Measurements from ENCODE around the gene ZNF346.
"Not testable (repeated sequence)": the region's sequence is repeated elsewhere in the genome, so short reads cannot be mapped to it uniquely, and the experiment has no call there.

ZNF346 gene

DNA sequence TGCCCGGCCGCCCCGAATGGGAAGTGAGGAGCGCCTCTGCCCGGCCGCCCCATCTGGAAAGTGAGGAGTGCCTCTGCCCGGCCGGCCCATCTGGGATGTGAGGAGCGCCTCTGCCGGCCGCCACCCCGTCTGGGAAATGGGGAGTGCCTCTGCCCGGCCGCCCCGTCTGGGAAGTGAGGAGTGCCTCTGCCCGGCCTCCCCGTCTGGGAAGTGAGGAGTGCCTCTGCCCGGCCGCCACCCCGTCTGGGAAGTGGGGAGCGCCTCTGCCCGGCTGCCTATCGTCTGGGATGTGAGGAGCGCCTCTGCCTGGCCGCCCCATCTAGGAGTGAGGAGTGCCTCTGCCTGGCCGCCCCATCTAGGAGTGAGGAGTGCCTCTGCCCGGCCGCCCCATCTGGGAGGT lies 38.3 kb upstream of the ZNF346 start:
- H3K4me3 ChIP-seq (ENCODE audit: low read depth in 1 of 2, low read length in 2 of 2); DNase-seq; H3K4me2 ChIP-seq (ENCODE audit: insufficient read depth, low read length); H3K9ac ChIP-seq (ENCODE audit: low read depth, low read length); H3K9me3 ChIP-seq (ENCODE audit: insufficient read depth, low read length, severe bottlenecking); H3K27ac ChIP-seq (ENCODE audit: low read length); ATAC-seq (ENCODE audit: insufficient read depth, low read depth); H2AFZ ChIP-seq (ENCODE audit: low read depth, low read length); H3K27me3 ChIP-seq (ENCODE audit: insufficient read depth, low read length, poor library complexity): not testable (repeated sequence)
- Histone ChIP-seq H3K79me2 (ENCODE audit: insufficient read depth, low read length) (peaks cover 81% of the 10 kb centered on the region), H4K20me1 (ENCODE audit: insufficient read depth, low read length) (peaks cover 13% of the 10 kb centered on the region; the same call in 1 of the 2 replicates), H3K36me3 (ENCODE audit: insufficient read depth, low read length) (peaks cover 49% of the 10 kb centered on the region), H3K4me1 (ENCODE audit: insufficient read depth, low read length) (peaks cover 14% of the 10 kb centered on the region)

DNA sequence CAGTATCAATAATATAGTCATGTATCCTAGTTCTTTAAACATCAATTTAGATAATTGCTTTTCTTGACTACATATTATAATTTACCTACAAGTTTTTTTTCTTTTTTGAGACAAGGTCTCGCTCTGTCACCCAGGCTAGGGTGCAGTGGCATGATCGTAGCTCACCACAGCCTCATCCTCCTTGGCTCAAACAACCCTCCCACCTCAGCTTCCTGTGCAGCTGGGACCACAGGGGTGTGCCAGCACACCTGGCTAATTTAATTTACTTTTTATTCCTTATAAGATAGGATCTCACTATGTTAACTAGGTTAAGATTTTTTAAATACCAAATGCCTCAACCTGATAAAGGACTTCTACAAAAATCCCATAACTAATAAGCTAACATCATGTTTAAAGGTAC lies 37.0 kb upstream of the ZNF346 start:
- H3K27me3 ChIP-seq (ENCODE audit: insufficient read depth, low read length, poor library complexity), result no peaks in the 10 kb centered on the region
- peaks cover 14% of the 10 kb centered on the region for H3K4me1 ChIP-seq (ENCODE audit: insufficient read depth, low read length)
- H3K4me2 ChIP-seq (ENCODE audit: insufficient read depth, low read length), result no peak overlapping the region
- H3K4me3 ChIP-seq (ENCODE audit: low read depth in 1 of 2, low read length in 2 of 2), result no peak overlapping the region
- ATAC-seq (ENCODE audit: insufficient read depth, low read depth), result peak; percentile 96
- no peaks in the 10 kb centered on the region for H3K9me3 ChIP-seq (ENCODE audit: insufficient read depth, low read length, severe bottlenecking)
- peaks cover 88% of the 10 kb centered on the region for H3K79me2 ChIP-seq (ENCODE audit: insufficient read depth, low read length)
- H2AFZ ChIP-seq (ENCODE audit: low read depth, low read length), result no peak overlapping the region
- H4K20me1 ChIP-seq (ENCODE audit: insufficient read depth, low read length), result peaks cover 19% of the 10 kb centered on the region; the same call in 1 of the 2 replicates
- TF ChIP-seq EZH2 (IDR thresholded peaks at IDR 0.05; ENCODE audit: borderline replicate concordance, low read depth, low read length, severe bottlenecking), result no peak
- TF ChIP-seq CTCF (IDR thresholded peaks at IDR 0.05; ENCODE audit: borderline replicate concordance, extremely low read depth, low read length, poor library complexity, severe bottlenecking), result no peak
- peak; percentile 65 for DNase-seq
- no peak overlapping the region for H3K9ac ChIP-seq (ENCODE audit: low read depth, low read length)
- H3K36me3 ChIP-seq (ENCODE audit: insufficient read depth, low read length), result peaks cover 37% of the 10 kb centered on the region
- no peak overlapping the region for H3K27ac ChIP-seq (ENCODE audit: low read length)

- no peak overlapping the region for H2AFZ ChIP-seq (ENCODE audit: low read depth, low read length)
- peaks cover 30% of the 10 kb centered on the region for H3K36me3 ChIP-seq (ENCODE audit: insufficient read depth, low read length)
- no peak overlapping the region for H3K27ac ChIP-seq (ENCODE audit: low read length)
- no peak overlapping the region for H3K4me3 ChIP-seq (ENCODE audit: low read depth in 1 of 2, low read length in 2 of 2)
- H3K9ac ChIP-seq (ENCODE audit: low read depth, low read length), result no peak overlapping the region
- H3K4me2 ChIP-seq (ENCODE audit: insufficient read depth, low read length), result no peak overlapping the region
- ATAC-seq (ENCODE audit: insufficient read depth, low read depth) (no peak), DNase-seq (no peak)
- H3K4me1 ChIP-seq (ENCODE audit: insufficient read depth, low read length), result peaks cover 14% of the 10 kb centered on the region
- TF ChIP-seq EZH2 (IDR thresholded peaks at IDR 0.05; ENCODE audit: borderline replicate concordance, low read depth, low read length, severe bottlenecking) (no peak), CTCF (IDR thresholded peaks at IDR 0.05; ENCODE audit: borderline replicate concordance, extremely low read depth, low read length, poor library complexity, severe bottlenecking) (no peak)
- H4K20me1 ChIP-seq (ENCODE audit: insufficient read depth, low read length), result peaks cover 21% of the 10 kb centered on the region; the same call in 1 of the 2 replicates
- H3K27me3 ChIP-seq (ENCODE audit: insufficient read depth, low read length, poor library complexity), result no peaks in the 10 kb centered on the region
- H3K79me2 ChIP-seq (ENCODE audit: insufficient read depth, low read length), result peaks cover 88% of the 10 kb centered on the region
- H3K9me3 ChIP-seq (ENCODE audit: insufficient read depth, low read length, severe bottlenecking), result no peaks in the 10 kb centered on the region
Measured at GRCh38 chr5:176986280-176986679, 36.2 kb upstream of the ZNF346 start.

DNA sequence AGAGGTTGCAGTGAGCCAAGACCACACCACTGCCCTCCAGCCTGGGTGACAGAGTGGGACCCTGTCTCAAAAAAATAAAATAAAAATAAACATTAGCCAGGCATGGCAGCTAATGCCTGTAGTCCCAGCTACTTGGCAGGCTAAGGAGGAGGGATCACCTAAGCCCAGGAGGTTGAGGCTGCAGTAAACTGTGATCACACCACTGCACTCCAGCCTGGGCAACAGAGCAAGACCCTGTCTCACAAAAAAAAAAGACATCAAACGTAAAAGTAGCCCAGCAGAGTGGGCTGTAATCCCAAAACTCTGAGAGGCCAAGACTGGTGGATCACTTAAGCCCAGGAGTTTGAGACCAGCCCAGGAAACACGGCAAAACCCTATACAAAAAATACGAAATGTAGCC lies 34.9 kb upstream of the ZNF346 start:
- Histone ChIP-seq H2AFZ (ENCODE audit: low read depth, low read length) (no peak overlapping the region), H3K4me2 (ENCODE audit: insufficient read depth, low read length) (no peak overlapping the region), H3K27ac (ENCODE audit: low read length) (no peak overlapping the region), H3K9ac (ENCODE audit: low read depth, low read length) (no peak overlapping the region), H3K9me3 (ENCODE audit: insufficient read depth, low read length, severe bottlenecking) (no peaks in the 10 kb centered on the region), H4K20me1 (ENCODE audit: insufficient read depth, low read length) (peaks cover 30% of the 10 kb centered on the region; the same call in 1 of the 2 replicates), H3K4me3 (ENCODE audit: low read depth in 1 of 2, low read length in 2 of 2) (no peak overlapping the region), H3K4me1 (ENCODE audit: insufficient read depth, low read length) (peaks cover 14% of the 10 kb centered on the region), H3K79me2 (ENCODE audit: insufficient read depth, low read length) (peaks cover 89% of the 10 kb centered on the region), H3K36me3 (ENCODE audit: insufficient read depth, low read length) (peaks cover 18% of the 10 kb centered on the region), H3K27me3 (ENCODE audit: insufficient read depth, low read length, poor library complexity) (no peaks in the 10 kb centered on the region)
- ATAC-seq (ENCODE audit: insufficient read depth, low read depth) (no peak), DNase-seq (no peak)
- TF ChIP-seq EZH2 (IDR thresholded peaks at IDR 0.05; ENCODE audit: borderline replicate concordance, low read depth, low read length, severe bottlenecking) (no peak), CTCF (IDR thresholded peaks at IDR 0.05; ENCODE audit: borderline replicate concordance, extremely low read depth, low read length, poor library complexity, severe bottlenecking) (no peak)

GRCh38 chr5:176993081-176993480 lies 29.4 kb upstream of the ZNF346 start:
- H4K20me1 ChIP-seq (ENCODE audit: insufficient read depth, low read length), result peaks cover 50% of the 10 kb centered on the region
- DNase-seq; H3K9ac ChIP-seq (ENCODE audit: low read depth, low read length); H3K9me3 ChIP-seq (ENCODE audit: insufficient read depth, low read length, severe bottlenecking); H3K27ac ChIP-seq (ENCODE audit: low read length); H2AFZ ChIP-seq (ENCODE audit: low read depth, low read length); H3K4me1 ChIP-seq (ENCODE audit: insufficient read depth, low read length); H3K4me2 ChIP-seq (ENCODE audit: insufficient read depth, low read length); H3K4me3 ChIP-seq (ENCODE audit: low read depth in 1 of 2, low read length in 2 of 2); H3K27me3 ChIP-seq (ENCODE audit: insufficient read depth, low read length, poor library complexity); H3K36me3 ChIP-seq (ENCODE audit: insufficient read depth, low read length); ATAC-seq (ENCODE audit: insufficient read depth, low read depth): not testable (repeated sequence)
- peaks cover 97% of the 10 kb centered on the region for H3K79me2 ChIP-seq (ENCODE audit: insufficient read depth, low read length)
